ENCODE measurements around the gene CEACAM18. TPM values are rescaled to one million over a fixed set of nuclear protein-coding genes. Genes with fewer than 3 reads are reported as not detected.

The CEACAM18 gene
- total and polyA plus RNA-seq, 2 donors (not counting 3 experiments of a cell fraction or from before 2014, with no cell fraction given), result not detected

DNA sequence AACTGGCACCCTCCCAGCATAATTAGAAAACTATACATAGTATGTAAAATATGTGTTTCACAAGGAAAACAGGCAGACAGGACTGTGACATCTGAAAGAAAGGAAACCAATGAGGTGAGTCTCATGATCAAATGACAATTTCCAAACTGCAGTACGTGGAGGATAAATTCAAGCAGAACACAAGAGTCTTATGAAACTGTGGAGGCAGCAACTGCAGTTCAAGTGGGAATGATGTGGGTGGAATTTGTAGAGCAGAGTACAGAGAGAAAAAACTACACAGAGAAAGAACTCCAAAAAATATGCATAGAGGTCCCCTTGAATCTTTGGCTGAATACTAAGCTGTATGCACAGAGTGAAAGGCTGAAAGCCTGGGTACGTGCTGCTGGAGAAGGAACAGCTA is 43.4 kb downstream of the CEACAM18 start:
- no TSS peak for BruUV-seq (replicated peaks)
- H2AFZ ChIP-seq (ENCODE audit: low read depth, low read length), result no peak overlapping the region
- no peak overlapping the region for H3K9ac ChIP-seq (replicated peaks; ENCODE audit: extremely low read depth, insufficient read depth, low read length)
- no peak for DNase-seq (ENCODE audit: low read depth, low spot score)
- no peak for FAIRE-seq
- POLR2A ChIA-PET, result no interaction called here
- H3K27me3 ChIP-seq (ENCODE audit: control insufficient read depth in 2 of 2, insufficient read depth in 2 of 2, low read length in 2 of 2), result peaks cover 0 to 2% of the 10 kb centered on the region in 2 experiments
- CTCF ChIA-PET, result no interaction called here
- H3K4me1 ChIP-seq (ENCODE audit: control insufficient read depth, extremely low read depth, insufficient read depth, low read length), result no peaks in the 10 kb centered on the region
- H3K79me2 ChIP-seq (ENCODE audit: control insufficient read depth, insufficient read depth, low read length), result no peaks in the 10 kb centered on the region
- H4K20me1 ChIP-seq (replicated peaks; ENCODE audit: control insufficient read depth, extremely low read depth, insufficient read depth, low read length), result no peaks in the 10 kb centered on the region
- no peak overlapping the region for H3K27ac ChIP-seq (ENCODE audit: insufficient read depth, low read depth, low read length)
- no peaks in the 10 kb centered on the region for H3K36me3 ChIP-seq (ENCODE audit: control insufficient read depth in 2 of 2, extremely low read depth in 1 of 2, insufficient read depth in 2 of 2, low read length in 2 of 2)
- TF ChIP-seq MAX (IDR thresholded peaks at IDR 0.05; ENCODE audit: insufficient read depth, insufficient read length), result no peak
- TF ChIP-seq, protein P1, sequence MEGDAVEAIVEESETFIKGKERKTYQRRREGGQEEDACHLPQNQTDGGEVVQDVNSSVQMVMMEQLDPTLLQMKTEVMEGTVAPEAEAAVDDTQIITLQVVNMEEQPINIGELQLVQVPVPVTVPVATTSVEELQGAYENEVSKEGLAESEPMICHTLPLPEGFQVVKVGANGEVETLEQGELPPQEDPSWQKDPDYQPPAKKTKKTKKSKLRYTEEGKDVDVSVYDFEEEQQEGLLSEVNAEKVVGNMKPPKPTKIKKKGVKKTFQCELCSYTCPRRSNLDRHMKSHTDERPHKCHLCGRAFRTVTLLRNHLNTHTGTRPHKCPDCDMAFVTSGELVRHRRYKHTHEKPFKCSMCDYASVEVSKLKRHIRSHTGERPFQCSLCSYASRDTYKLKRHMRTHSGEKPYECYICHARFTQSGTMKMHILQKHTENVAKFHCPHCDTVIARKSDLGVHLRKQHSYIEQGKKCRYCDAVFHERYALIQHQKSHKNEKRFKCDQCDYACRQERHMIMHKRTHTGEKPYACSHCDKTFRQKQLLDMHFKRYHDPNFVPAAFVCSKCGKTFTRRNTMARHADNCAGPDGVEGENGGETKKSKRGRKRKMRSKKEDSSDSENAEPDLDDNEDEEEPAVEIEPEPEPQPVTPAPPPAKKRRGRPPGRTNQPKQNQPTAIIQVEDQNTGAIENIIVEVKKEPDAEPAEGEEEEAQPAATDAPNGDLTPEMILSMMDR (IDR thresholded peaks at IDR 0.05; ENCODE audit: extremely low read depth in 1 of 2, insufficient read depth in 1 of 2, low read depth in 1 of 2, low read length in 2 of 2), result no peak
- no peak for TF ChIP-seq MYC (IDR thresholded peaks at IDR 0.05; ENCODE audit: low read depth, low read length)
- no peak for TF ChIP-seq JUN (IDR thresholded peaks at IDR 0.05; ENCODE audit: borderline replicate concordance, insufficient read depth, insufficient read length, low read depth)
- TF ChIP-seq EZH2 (IDR thresholded peaks at IDR 0.05; ENCODE audit: borderline replicate concordance, low read depth, low read length, severe bottlenecking), result no peak
- TF ChIP-seq POLR2A (IDR thresholded peaks at IDR 0.05; ENCODE audit: low read depth, low read length), result no peak
- no peak for TF ChIP-seq GATA2 (IDR thresholded peaks at IDR 0.05; ENCODE audit: insufficient read depth, insufficient read length, low read depth, low read length)
- TF ChIP-seq POLR2AphosphoS5 (IDR thresholded peaks at IDR 0.05; ENCODE audit: insufficient read depth, low read depth, low read length), result no peak
- TF ChIP-seq FOS (IDR thresholded peaks at IDR 0.05; ENCODE audit: borderline replicate concordance, insufficient read depth, low read length), result no peak
- no peaks in the 10 kb centered on the region for H3K9me1 ChIP-seq (replicated peaks; ENCODE audit: control insufficient read depth, extremely low read depth, insufficient read depth, low read length)
- no peak overlapping the region for H3K4me3 ChIP-seq (replicated peaks in 1 of 3; ENCODE audit: insufficient read depth in 1 of 3, low read depth in 1 of 3, low read length in 3 of 3)
- H3K4me2 ChIP-seq (ENCODE audit: insufficient read depth, low read length), result no peak overlapping the region
- H3K9me3 ChIP-seq (replicated peaks; ENCODE audit: control insufficient read depth, insufficient read depth, low read length), result no peaks in the 10 kb centered on the region
- dilution Hi-C loops (cut with MboI; ENCODE audit: extremely low pct_ligation_motif_present, low sequenced_read_pairs), result no loop called here
- intact Hi-C loops (cut with micrococcal nuclease), result no loop called here
